B cell (primary cell): ENCODE data around the gene CFL2.

ENCODE experiments used
- CTCF ChIP-seq: fragments of 200-600 bp; IDR thresholded peaks from one replicate; pipeline ENCODE4 v1.8.0; 2022; ENCODE audit warnings: antibody characterized with exemption, mild to moderate bottlenecking
- EZH2 ChIP-seq: IDR thresholded peaks from 2 replicates; pipeline ENCODE4 v1.6.1; 2012; ENCODE audit warnings: borderline replicate concordance, low read depth, mild to moderate bottlenecking, moderate library complexity, low read length; ENCODE audit not compliant: insufficient read depth, poor library complexity, severe bottlenecking

DNA sequence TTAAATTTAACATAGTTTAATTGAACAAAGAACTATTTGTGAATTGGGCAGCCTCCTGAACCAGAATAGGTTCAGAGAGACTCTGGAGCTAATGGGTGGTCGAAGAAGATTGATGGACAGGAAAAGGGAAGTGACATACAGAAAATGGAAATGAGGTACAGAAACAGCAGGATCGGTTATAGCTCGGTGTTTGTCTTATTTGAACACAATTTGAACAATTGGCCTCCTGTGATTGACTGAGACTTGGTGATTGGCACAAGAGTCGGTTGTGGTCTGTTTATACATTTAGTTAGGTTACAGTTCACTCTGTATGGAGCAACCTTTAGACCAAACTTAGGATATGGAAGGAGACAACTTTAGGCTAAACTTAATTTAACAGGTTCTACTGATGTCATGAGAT is 18.4 kb upstream of the CFL2 start:
- no peak for TF ChIP-seq CTCF
- no peak for TF ChIP-seq EZH2
